ENCODE measurements around the gene MACROD2.

DNA sequence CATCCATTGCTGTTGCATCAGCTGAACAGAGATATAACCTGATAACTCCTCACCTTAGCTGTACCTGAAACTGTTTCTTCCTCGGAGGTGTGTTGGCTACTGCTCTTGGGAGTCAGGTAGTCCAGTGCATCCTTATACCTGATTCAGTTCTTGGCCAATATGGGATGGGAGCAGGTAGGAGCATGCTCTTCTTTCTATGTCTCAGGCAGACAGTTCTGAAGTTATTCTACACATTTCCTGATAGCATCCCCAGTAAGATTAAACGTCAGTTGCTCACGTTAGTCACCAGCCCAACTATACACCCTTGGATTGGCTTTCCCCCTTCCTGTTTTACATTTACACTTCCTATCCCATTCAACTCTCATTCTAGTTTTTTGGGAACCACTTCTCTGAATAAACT is 586.4 kb downstream of the MACROD2 start:
- TF ChIP-seq POLR2AphosphoS5 (IDR thresholded peaks at IDR 0.05) = no peak
- no peak for TF ChIP-seq POLR2A (IDR thresholded peaks at IDR 0.05)
- TF ChIP-seq, protein P1, sequence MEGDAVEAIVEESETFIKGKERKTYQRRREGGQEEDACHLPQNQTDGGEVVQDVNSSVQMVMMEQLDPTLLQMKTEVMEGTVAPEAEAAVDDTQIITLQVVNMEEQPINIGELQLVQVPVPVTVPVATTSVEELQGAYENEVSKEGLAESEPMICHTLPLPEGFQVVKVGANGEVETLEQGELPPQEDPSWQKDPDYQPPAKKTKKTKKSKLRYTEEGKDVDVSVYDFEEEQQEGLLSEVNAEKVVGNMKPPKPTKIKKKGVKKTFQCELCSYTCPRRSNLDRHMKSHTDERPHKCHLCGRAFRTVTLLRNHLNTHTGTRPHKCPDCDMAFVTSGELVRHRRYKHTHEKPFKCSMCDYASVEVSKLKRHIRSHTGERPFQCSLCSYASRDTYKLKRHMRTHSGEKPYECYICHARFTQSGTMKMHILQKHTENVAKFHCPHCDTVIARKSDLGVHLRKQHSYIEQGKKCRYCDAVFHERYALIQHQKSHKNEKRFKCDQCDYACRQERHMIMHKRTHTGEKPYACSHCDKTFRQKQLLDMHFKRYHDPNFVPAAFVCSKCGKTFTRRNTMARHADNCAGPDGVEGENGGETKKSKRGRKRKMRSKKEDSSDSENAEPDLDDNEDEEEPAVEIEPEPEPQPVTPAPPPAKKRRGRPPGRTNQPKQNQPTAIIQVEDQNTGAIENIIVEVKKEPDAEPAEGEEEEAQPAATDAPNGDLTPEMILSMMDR (IDR thresholded peaks at IDR 0.05) = no peak
- TF ChIP-seq EP300 (IDR thresholded peaks at IDR 0.05) = no peak
